Stimulated activated CD4-positive, alpha-beta T cell treated with anti-CD3 and anti-CD28 coated beads, Interleukin-4, amount 100 ng/mL, for 48 hours (primary cell): ENCODE data around the gene CPNE9.

ENCODE experiments used
- DNase-seq, 2 donors: peaks; one replicate each; pipeline ENCODE4 v3.0.0-alpha.2; 2020; ENCODE audit warnings: low read depth in 2 of 2

CPNE9 gene, protein sequence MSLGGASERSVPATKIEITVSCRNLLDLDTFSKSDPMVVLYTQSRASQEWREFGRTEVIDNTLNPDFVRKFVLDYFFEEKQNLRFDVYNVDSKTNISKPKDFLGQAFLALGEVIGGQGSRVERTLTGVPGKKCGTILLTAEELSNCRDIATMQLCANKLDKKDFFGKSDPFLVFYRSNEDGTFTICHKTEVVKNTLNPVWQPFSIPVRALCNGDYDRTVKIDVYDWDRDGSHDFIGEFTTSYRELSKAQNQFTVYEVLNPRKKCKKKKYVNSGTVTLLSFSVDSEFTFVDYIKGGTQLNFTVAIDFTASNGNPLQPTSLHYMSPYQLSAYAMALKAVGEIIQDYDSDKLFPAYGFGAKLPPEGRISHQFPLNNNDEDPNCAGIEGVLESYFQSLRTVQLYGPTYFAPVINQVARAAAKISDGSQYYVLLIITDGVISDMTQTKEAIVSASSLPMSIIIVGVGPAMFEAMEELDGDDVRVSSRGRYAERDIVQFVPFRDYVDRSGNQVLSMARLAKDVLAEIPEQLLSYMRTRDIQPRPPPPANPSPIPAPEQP

DNA sequence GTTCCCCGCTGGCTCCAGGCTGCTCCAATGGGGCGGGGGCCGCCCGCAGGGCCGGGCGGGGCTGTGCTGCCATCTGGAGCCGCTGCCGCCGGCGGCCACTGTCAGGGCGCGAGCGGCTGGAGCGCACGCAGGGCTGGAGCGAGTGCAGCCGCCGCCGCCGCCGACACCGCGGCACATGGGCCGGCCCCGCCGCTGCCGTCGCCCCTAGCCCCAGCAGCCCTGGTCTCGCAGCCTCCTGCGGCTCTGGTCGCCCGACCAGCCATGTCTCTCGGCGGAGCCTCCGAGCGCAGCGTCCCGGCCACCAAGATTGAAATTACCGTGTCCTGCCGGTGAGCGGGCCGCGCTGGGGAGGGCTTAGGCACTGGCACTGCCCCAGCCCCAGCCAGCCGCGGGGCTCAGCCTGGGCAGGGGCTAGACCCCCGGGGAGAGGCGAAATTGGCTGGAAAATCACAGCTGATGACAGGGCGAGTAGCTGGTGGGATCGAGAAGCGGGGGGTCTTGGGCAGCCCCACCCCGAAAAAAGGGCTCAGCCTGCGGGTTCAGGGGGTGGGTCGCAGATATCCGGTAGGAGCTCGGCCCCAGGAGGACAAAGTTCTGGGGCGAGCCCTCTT, at the start of gene CPNE9:
TSS of gene CPNE9 (plus strand) at position 98 of the 611 bp plus-strand sequence. CDS start at position 262, 164 bp downstream.
- no peak for DNase-seq

DNA sequence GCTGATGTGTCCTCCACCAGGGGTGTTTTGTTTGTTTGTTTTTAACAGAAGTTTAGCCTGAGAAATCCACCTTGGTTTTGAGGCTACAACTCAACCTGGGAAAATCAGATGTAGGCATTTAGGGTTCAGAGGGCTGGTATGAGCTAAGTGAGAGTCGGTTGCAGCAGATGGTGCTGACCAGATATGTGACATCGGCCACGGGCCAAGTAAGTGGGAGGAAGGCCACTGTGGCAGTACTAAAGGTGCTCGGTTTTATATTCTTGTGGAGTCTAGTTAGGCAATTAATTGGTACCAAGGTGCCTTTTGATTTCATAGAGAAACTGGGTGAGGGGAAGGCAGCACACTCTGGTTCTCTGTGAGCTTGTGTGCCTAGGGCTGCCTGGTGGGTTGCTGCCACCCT, 43.8 kb upstream of the CPNE9 start:
- DNase-seq, result no peak

DNA sequence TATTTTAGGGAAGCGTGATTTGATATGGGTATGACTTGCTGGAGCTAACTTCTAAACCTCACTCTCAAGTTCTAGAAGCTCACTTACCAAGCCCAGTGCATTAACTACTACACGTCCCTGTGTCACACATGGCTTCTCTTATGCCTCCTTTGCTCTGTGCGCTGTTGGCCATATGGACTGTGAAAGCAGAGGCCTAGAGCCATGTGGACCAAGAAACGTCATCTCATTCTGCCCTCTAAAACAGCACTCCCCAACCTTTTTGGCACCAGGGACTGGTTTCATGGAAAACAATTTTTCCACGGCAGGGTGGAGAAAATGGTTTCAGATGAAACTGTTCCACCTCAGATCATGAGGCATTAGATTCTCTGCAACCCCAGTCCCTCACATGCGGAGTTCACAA, 42.7 kb upstream of the CPNE9 start:
- DNase-seq, result no peak

DNA sequence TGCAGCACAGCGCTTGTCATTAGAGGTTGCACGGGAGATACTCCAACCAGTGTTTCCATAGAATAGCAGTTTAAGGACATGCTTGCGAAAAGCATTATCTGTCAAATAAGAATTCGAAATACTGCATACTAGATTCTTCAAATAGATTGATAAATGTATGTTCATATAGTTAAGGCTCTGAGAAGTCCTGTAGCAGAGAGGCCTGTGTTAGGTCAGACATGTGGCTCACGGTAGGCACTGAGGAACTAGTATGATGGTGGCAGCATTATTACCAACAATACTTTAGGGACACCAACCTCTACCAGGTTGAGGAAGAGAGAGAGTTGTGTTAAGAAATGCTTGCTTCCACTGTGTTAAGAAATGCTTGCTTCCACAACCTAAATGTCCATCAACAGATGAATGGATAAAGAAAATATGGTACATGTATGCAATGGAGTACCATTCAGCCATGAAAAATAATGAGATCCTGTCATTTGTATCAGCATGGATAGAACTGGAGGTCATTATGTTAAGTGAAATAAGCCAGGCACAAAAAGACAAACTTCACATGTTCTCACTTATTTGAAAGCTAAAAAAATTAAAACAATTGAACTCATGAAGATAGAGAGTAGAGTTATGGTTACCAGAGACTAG, 39.4 kb upstream of the CPNE9 start:
- DNase-seq, result no peak

DNA sequence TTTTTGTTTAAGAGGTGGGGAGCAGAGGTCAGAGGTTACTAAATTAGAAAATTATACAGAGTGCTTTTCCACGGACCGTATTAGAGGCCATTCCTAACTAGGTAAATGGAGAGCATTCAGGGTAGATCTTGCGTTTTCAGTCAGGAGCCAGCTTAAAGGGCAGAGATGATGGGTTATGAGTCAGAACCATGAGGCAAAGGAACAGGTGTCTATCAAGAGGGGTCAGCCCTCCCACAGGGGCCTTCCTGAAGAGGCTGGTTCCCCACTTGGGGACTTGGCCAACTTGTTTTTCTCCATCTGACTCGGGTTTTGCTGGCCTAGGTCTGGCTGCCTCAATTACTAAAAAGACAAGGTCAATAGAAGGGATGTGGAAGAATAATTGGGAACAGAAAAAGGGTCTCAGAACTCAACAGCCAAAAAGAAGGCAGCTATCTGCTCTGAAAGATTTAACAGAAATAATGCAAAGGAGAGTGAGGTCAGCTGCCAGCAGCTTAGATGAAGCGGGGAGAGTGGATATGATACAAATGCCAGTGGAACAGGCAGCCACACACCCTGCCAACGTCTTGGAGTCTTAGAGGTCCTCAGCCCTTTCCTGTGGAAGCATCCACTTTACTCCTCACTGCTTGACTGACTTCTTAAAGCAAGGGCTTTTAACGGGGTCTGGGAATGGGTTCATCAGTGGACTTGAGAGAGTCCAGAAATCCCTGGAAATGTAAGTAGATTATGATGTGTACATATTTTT, 36.8 kb upstream of the CPNE9 start:
- DNase-seq, result no peak

DNA sequence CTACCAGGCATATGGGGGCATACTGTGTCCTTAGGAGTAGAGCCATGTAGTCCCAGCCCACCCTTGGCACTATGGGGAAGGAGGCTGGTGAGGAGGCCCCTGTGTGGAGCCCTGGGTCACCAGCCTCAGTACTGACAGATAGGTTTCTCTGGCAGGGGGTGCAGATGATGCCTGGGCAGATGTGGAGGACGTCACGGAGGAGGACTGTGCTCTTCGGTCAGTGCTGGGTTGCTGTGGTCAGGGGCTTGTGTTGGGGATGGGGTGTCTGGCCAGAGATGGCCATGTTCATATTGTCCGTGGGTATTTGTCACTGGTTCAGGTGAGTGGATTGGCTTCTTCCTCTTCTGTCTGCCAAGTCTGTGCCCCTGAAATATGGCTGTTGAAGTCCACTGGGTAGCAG, 34.4 kb upstream of the CPNE9 start:
- DNase-seq, result no peak

DNA sequence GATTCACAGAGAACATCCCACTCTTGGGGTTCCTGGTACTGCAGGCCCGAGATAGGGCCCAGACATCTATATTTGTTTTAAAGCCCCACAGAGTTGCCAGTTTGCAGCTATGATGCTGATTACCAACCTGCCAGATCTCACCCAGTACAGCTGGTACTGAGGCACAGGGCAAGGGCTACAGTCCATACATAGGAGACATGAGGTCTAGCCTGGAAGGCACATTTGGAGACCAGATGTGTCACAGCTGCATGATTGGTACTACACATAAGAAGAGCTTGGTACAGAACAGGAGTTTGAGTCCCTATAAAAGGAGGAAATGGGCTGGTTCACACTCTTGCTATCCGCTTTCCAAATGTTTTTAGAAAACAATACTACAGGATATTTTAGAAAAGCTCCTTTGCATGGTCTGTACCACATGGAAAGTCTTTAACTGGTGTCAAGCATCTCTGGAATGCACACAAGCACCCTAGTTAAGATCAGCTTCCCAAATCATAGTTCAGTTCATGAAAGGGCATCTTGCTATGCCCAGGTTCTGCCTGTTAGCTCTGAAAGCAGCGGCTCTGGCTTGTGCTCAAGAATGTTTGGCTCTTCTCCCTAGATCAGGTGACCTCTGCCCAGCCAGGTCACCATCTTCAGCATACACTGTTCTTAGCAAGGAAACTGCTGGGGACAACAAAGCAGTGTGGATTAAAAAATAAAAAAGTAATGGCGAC, 33.8 kb upstream of the CPNE9 start:
- DNase-seq, result no peak

DNA sequence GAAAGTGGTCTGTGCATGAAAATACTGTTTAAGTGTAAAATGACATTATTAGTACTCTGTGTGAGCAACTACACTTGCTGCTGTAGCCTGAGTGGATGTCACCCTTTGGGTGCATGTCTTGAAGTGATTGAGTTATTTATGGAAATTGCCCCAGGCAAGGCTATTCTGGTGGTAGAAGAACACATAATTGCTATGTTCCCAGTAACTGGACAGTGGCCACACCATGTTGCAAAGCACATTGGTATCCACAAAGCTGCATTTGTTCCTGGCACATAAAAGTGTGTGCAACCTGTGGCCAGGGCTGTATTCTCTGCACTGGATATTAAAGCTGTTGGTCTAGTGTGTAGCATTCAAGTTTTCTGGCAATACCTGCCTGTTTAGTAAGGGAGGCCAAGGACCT, 30.6 kb upstream of the CPNE9 start:
- no peak for DNase-seq

DNA sequence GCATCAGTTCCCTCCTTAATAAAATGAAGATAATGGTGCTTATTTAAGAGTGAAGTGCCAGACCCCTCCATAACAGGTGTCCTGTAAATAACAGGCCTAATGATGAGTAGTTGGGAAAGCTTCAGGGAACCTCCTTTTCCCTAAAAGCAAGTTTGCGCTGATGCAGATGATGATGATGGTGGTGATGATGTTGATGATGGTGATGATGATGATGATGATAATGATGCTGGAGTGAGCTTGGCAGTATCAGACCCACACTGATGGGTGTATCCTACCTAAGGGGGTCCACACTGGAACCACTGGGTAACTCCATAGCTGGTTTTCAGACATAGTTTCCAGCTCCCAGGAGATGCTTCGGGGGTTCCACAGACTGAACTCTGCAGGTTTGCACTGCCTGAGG, 29.9 kb upstream of the CPNE9 start:
- DNase-seq, result no peak

DNA sequence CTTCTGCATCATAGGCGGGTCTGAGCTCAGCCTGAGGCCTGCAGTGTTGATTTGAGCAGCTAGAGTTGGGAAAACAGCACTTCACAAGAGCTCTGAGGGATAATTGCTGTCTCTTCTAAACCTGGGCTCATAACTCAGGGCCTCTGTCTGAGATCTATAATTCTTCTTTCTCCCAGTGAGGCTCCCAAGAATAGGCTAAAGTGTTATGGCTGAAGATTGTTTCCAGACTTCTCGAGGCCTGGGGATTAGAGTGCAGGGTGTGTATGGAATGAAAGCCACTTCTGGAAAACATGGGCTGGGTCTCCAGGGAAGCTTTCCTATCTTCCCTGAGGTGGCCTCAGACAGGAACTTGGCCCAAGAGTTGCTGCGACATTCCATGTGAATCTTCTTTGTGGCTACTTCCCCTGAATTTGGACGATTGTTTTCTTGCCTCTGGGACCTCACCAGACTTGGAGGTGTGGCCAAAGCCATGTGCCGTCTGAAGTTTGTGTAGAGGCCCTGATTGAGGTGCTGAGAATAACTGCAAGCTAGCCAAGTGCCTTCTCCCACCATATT, 27.8 kb upstream of the CPNE9 start:
- DNase-seq, result no peak

DNA sequence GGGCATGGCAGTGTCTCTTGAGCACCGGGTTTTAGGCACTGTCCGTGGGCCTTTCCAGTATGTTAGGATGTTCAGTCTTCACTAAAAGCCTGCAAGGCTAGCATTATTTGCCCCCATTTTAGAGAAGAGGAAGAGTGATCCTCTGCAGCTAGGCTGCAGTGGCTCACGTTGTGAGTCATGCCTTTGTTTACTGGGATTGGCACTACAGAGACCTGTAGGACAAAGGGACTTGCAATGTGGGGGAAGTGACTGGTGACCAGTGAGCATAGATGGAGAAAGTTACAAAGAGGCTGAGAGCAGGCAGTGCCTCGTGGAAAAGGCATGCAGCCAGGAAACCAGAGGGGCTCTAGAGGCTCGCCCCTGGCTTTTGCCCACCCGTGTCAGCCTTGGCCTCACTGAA, 26.8 kb upstream of the CPNE9 start:
- DNase-seq, result no peak

DNA sequence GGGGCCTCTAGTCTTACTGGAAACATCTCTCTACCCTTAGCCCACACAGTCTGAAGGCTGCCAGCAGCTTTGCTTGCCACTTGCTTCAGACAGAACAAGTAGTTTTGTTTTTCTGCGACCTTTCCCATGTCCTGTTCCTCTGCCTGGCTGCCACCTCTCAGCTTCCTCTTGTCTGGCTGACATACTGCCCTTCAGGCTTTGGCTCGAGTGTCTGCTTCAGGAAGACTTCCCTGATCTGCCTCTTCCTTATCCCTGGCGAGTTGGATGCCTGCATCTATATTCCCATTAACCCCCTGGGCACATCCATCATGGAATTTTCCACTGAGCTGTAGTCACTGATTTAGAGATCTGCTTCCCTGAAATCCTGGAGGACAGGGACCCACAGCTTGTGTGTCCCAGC, 25.1 kb upstream of the CPNE9 start:
- no peak for DNase-seq

DNA sequence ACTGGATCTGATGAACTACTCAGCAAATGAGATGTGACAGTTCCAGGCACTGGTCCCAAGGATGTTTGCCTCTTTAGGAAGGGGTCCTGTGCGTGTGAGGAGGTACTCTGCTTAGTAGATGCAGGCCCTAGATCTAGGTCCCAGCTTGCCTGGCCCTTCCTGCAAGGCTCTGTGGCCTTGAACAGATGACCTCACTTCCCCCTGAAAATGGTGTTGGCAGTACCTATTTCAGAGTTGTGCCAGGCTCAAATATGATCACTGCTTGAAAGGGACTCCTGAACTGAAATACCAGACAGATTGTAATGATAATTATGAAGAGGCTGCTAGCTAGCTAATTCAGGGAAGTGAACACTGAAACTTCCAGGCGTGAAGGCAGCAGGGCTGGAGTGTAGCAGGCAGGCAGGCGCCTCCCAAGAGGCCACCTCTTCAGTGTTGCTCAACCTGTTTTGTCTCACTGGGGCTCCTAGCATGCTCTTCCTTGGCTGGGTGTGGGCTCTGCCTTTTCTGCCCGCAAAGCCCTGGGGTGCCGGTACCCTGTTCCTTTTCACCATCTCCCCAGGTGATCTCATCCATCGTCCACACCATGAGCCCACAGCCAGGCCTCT, 24.1 kb upstream of the CPNE9 start:
- DNase-seq, result no peak

DNA sequence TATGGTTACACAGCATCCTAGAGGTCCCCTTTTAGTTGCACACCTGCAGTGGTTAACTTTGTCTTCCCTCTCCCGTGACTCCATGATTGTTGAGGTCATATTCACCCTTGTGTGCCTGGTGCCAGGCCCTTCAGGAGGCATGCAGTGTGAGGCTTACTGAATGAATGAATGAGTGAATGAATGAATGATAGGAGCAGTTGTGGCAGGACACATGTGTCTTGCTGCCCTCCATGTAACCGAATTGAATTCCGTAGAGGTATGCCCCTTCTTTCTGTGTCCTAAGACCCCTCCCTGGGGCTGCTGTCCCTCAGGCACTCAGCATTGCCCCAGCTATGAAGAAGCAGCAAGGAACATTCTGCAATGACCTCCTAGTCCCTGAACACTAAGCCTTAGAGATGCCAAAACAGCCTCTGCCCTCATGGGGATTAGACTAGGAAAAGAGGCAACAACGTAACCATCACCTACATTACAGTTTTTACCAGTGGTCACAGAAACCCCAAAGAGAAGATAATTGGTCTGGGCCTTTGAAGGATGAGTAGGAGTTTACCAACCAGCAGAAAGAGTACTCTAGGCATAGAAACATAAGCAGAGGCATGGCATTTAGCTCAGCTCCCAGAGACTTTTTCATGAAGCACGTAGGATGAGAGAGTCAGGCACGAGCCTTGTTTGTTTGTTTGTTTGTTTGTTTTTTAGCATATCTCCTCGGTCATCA, 22.5 kb upstream of the CPNE9 start:
- no peak for DNase-seq

DNA sequence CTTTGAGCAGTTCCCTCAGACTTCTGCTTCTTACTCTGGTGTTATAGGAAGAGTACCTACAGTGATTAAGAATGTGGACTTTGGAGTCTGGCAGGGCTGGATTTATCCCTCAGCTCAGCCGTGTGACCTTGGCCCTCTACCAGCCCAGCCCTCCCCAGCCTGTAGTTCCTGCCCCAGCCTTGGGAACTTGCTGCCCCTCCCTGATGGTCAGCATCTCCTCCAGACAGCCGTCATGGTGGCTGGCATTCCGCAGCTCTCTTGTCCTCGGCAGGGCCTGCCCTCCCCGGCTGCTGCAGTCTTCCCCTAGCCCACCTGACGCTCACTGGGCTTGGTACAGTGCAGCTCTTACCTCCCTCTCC, 21.9 kb upstream of the CPNE9 start:
- no peak for DNase-seq

DNA sequence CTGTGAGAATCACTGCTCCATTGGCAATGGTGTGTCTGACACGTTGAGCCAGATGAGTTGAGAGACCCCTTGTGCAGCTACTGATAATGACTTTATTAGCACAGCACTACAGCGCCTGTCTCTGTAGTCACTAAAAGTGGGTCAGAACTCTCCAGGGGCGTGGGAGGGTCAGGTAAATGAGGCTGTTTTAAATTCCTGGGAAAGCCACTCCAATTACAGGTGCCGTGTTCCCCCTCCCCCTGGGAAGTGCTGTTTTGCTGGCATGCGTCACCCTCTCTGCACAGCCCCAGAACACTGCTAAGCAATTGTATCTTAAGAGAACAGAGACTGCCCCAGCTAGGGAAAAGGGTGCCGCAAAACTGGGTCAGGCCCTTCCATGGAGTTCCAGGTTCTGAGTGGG, 21.5 kb upstream of the CPNE9 start:
- no peak for DNase-seq

DNA sequence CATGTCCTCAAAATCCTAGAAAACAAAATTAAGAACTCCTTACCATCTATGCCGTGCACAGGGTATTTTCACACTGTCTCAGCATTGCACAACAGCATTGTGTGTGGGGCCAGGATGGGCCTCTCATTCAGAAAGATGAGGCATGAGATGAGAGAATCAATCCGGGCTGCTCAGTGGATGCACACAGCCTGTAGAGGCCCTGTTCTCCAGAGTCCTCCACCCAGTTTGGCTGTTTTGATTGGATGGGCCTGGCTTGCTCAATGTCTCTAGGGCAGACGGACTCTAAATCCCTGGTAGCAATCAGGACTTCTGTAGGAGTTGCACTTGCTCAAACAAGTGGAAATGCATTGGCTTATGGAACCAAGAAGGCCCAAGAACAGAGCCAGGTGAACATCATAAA, 20.2 kb upstream of the CPNE9 start:
- DNase-seq, result no peak

DNA sequence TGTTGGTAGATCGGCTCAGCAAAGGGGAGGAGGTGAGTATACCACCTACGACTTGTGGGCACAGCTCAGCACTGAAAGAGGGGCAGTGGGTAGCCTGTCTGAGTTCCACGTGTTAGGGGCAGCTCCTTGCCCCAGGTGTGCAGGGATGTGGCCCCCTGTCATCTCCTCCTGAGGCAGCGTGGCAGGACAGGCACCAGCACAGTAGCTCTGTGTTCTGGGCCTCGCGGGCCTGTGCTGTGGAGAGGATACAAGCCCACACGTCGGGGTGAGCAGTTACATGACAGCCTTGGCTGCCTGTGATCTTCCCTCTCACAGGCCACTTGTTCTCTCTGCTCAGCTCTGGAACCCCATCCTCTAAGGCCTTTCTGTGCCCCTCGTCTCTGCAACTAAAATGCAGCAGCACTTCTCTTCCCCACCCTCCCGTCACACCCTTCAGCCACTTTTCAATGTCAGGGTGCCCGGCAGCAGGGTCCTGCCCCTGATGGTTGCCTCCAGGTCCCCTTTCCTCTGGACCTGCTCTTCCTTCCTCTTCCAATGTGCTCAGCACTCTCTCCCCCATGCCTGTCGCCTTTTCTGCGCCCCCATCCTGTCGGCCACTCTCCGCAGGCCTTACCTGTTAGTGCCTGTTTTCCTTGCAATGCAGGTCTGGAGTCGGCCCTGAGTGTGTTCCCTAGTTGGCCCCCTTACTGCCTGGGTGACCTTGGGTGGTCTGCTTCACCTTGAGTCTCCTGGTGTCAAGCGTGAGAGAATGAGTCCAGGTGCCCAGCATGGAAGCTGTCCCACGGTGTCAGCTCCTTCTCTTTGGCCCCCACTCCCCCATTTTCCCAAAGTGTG, 18.2 kb upstream of the CPNE9 start:
- DNase-seq, result no peak

DNA sequence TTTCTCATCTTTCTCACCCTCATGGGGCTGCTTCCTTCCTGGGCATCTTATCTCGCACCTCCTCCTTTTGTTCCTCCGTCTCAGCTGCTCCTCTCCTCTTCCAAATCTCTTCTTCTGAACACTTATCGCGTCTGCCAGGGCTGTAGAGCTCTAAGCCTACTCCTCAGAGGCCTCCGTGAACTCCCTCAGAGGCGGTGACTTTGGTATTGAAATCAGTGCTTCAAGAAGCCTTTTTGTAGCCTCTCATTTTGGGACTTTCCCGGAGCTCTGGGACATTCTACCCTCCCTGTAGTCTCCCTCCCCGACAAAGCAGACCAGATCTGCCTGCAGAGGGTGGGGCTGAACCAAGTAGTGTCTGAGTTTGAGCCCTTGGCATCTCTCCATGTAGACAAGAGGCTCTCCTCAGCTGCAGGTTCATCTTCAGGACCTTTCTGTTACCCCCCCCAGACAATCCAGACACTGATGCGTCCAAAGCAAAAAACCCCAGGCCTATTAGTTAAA, 17.5 kb upstream of the CPNE9 start:
- no peak for DNase-seq
